HCT116 (cell line): ENCODE data around the gene ZNF718.

Experiments used
- ATF3 ChIP-seq: IDR thresholded peaks from 2 replicates; pipeline ENCODE4 v1.6.1; 2012
- CEBPB ChIP-seq: IDR thresholded peaks from 2 replicates; pipeline ENCODE4 v1.6.1; 2012; ENCODE audit warnings: low read depth
- CTCF ChIP-seq, 3 experiments: fragments of 200-600 bp in 1 of 3; sonication (generic) in 1 of 3; IDR thresholded peaks in 2 of 3; conservative IDR thresholded peaks in 1 of 3; 2 replicates each; pipeline ENCODE4 v1.5.1; 2012 to 2017; ENCODE audit warnings: low read depth in 2 of 3, low read length in 2 of 3, antibody characterized with exemption in 1 of 3, borderline replicate concordance in 1 of 3, control low read depth in 1 of 3, mild to moderate bottlenecking in 1 of 3, mixed read lengths in 1 of 3, mixed run types in 1 of 3, moderate library complexity in 1 of 3; ENCODE audit not compliant: insufficient read depth in 1 of 3
- POLR2A ChIP-seq: IDR thresholded peaks from 2 replicates; pipeline ENCODE4 v1.7.0; 2011; ENCODE audit warnings: borderline replicate concordance; ENCODE audit not compliant: insufficient read depth, insufficient read length; ENCODE audit errors: extremely low read depth
- POLR2AphosphoS5 ChIP-seq: IDR thresholded peaks from 2 replicates; pipeline ENCODE4 v1.6.1; 2011; ENCODE audit warnings: mild to moderate bottlenecking, low read depth, low read length, moderate library complexity
- YY1 ChIP-seq: IDR thresholded peaks from 2 replicates; pipeline ENCODE4 v1.6.1; 2011; ENCODE audit warnings: low read length, low read depth, moderate library complexity, mild to moderate bottlenecking; ENCODE audit not compliant: insufficient replicate concordance; ENCODE audit errors: extremely low read depth

- TF ChIP-seq POLR2A: no peak
- no peak for TF ChIP-seq POLR2AphosphoS5
- no peak for TF ChIP-seq CEBPB
- no peak for TF ChIP-seq ATF3
- TF ChIP-seq CTCF (IDR thresholded peaks at IDR 0.05 in 2 of 3, conservative IDR thresholded peaks at IDR 0.05 in 1 of 3; ENCODE audit: borderline replicate concordance in 1 of 3, insufficient read depth in 1 of 3, low read depth in 2 of 3, low read length in 2 of 3): no peak
- no peak for TF ChIP-seq YY1
Observed at GRCh38 chr4:173666-174314, 49.5 kb downstream of the ZNF718 start.
